HG03432 (cell line): ENCODE results near the gene LDLRAD2.

Experiments used
- ATAC-seq: cut with Tn5 transposase; IDR thresholded peaks from one replicate; pipeline ENCODE4 v1.9.1; 2021; ENCODE audit warnings: mild to moderate bottlenecking, moderate library complexity; ENCODE audit not compliant: unreplicated experiment

Gene LDLRAD2

GRCh38 chr1:21840981-21841380, 28.9 kb downstream of the LDLRAD2 start:
- ATAC-seq, result no peak

GRCh38 chr1:21841852-21842466, 29.9 kb downstream of the LDLRAD2 start:
- no peak for ATAC-seq

GRCh38 chr1:21842606-21843162, 30.6 kb downstream of the LDLRAD2 start:
- ATAC-seq, result no peak

- ATAC-seq, result no peak
These were observed 31.1 kb downstream of the LDLRAD2 start for GRCh38 chr1:21843208-21843607.

GRCh38 chr1:21843996-21844395, 31.9 kb downstream of the LDLRAD2 start:
- no peak for ATAC-seq

- ATAC-seq, result no peak
These were observed 33.9 kb downstream of the LDLRAD2 start for GRCh38 chr1:21845646-21846641.

GRCh38 chr1:21847223-21848205, 35.4 kb downstream of the LDLRAD2 start:
- ATAC-seq, result no peak

GRCh38 chr1:21848524-21849174, 36.6 kb downstream of the LDLRAD2 start:
- no peak for ATAC-seq

- ATAC-seq, result no peak
These were observed 38.0 kb downstream of the LDLRAD2 start for GRCh38 chr1:21849909-21850576.

GRCh38 chr1:21851430-21852250, 39.6 kb downstream of the LDLRAD2 start:
- no peak for ATAC-seq

- ATAC-seq, result no peak
These were observed 40.4 kb downstream of the LDLRAD2 start for GRCh38 chr1:21852282-21853130.

- ATAC-seq, result no peak
These were observed 41.0 kb downstream of the LDLRAD2 start for GRCh38 chr1:21853131-21853427.

- no peak for ATAC-seq
These were observed 42.2 kb downstream of the LDLRAD2 start for GRCh38 chr1:21854090-21854750.

GRCh38 chr1:21854751-21855131, 42.7 kb downstream of the LDLRAD2 start:
- ATAC-seq, result no peak

GRCh38 chr1:21855257-21856096, 43.4 kb downstream of the LDLRAD2 start:
- no peak for ATAC-seq

GRCh38 chr1:21857142-21857839, 45.2 kb downstream of the LDLRAD2 start:
- ATAC-seq, result no peak
